K562 (cell line): ENCODE data around the gene TFF1. TPM values are rescaled to one million over a fixed set of nuclear protein-coding genes. Genes with fewer than 3 reads are reported as not detected.

Experiments
- ATAC-seq: fragments of 200-7000 bp; cut with Tn5 transposase; 3 replicates; pipeline ENCODE4 v1.9.1; 2020; ENCODE audit warnings: moderate library complexity
- BruUV-seq: library from RNA; stranded (reverse); fragments of 400-500 nt; replicated peaks from 2 replicates; lab custom pipeline; 2021; lab: Mats Ljungman, UMichigan
- CTCF ChIA-PET: fragments of 300-600 bp; formaldehyde crosslinking; extraction: SDS; loops from one replicate; lab custom pipeline; 2021; ENCODE audit warnings: low intra/inter-chr PET ratio; lab: Yijun Ruan, JAX
- POLR2A ChIA-PET: fragments of 300-600, 350-650 bp; sonication (Branson Sonifier 250); formaldehyde crosslinking; extraction: SDS; loops from one replicate; lab custom pipeline; 2021; ENCODE audit warnings: antibody characterized with exemption, inconsistent platforms; lab: Yijun Ruan, JAX
- DNase-seq, 4 experiments: peaks; one replicate each; pipeline versions ENCODE4 v3.0.0 to v3.0.0-alpha.2; 2011 to 2018; ENCODE audit warnings: low spot score in 3 of 4, mixed read lengths in 3 of 4; ENCODE audit errors: extremely low read depth in 1 of 4
- FAIRE-seq: peaks from 2 replicates; lab custom pipeline; 2011; peaks lifted over from hg19 to GRCh38; lab: Jason Lieb, UNC
- H2AFZ ChIP-seq: 2 replicates; pipeline ENCODE4 v1.6.0; 2011; ENCODE audit warnings: low read depth, low read length, control low read depth, inconsistent platforms
- H3K27ac ChIP-seq: fragments of 200-600 bp; 3 replicates; pipeline ENCODE4 v1.8.0; 2011; ENCODE audit warnings: low read depth, mild to moderate bottlenecking, control low read depth, inconsistent platforms, low read length, moderate library complexity, mixed read lengths; ENCODE audit errors: extremely low read depth
- H3K27me3 ChIP-seq, 2 experiments: fragments of 300-600 bp in 1 of 2; 2 replicates in 1 of 2; 3 replicates in 1 of 2; pipeline versions ENCODE4 v1.6.0 to v1.8.0; 2011; ENCODE audit warnings: inconsistent platforms in 2 of 2, low read length in 2 of 2, mild to moderate bottlenecking in 1 of 2, mixed read lengths in 1 of 2, moderate library complexity in 1 of 2; ENCODE audit not compliant: control insufficient read depth in 2 of 2, insufficient read depth in 2 of 2
- H3K36me3 ChIP-seq: fragments of 300-600 bp; 3 replicates; pipeline ENCODE4 v1.8.0; 2011; ENCODE audit warnings: mild to moderate bottlenecking, low read length, inconsistent platforms; ENCODE audit not compliant: control insufficient read depth, insufficient read depth
- H3K4me1 ChIP-seq, 2 experiments: fragments of 200-600 bp in 1 of 2; replicated peaks in 1 of 2; 2 replicates in 1 of 2; 3 replicates in 1 of 2; pipeline versions ENCODE4 v1.5.1 to v1.8.0; 2011; ENCODE audit warnings: inconsistent platforms in 2 of 2, low read length in 2 of 2, mild to moderate bottlenecking in 1 of 2, mixed read lengths in 1 of 2, moderate library complexity in 1 of 2; ENCODE audit not compliant: control insufficient read depth in 2 of 2, insufficient read depth in 2 of 2
- H3K4me2 ChIP-seq: 2 replicates; pipeline ENCODE4 v1.6.1; 2011; ENCODE audit warnings: low read length, control low read depth, inconsistent platforms, mixed read lengths; ENCODE audit not compliant: insufficient read depth
- H3K4me3 ChIP-seq: fragments of 200-600 bp; sonication (generic), shearing (Covaris generic); 2 replicates; pipeline ENCODE4 v1.5.1; 2016; ENCODE audit warnings: control low read depth, inconsistent platforms
- H3K79me2 ChIP-seq: fragments of 200-600 bp; 3 replicates; pipeline ENCODE4 v1.8.0; 2011; ENCODE audit warnings: low read length, inconsistent platforms; ENCODE audit not compliant: control insufficient read depth, insufficient read depth
- H3K9ac ChIP-seq, 2 experiments: 2 replicates each; pipeline versions ENCODE4 v1.6.0 to v1.6.1; 2011; ENCODE audit warnings: low read depth in 2 of 2, low read length in 2 of 2, control low read depth in 1 of 2, inconsistent platforms in 1 of 2, mild to moderate bottlenecking in 1 of 2, mixed read lengths in 1 of 2; ENCODE audit not compliant: insufficient read depth in 1 of 2
- H3K9me1 ChIP-seq: one replicate; pipeline ENCODE4 v1.6.0; 2011; ENCODE audit warnings: inconsistent platforms, mild to moderate bottlenecking, low read length, moderate library complexity; ENCODE audit not compliant: control insufficient read depth, insufficient read depth
- H3K9me3 ChIP-seq: replicated peaks from 2 replicates; pipeline ENCODE4 v1.5.1; 2011; ENCODE audit warnings: low read depth, low read length, inconsistent platforms; ENCODE audit not compliant: control insufficient read depth, insufficient read depth
- H4K20me1 ChIP-seq: replicated peaks from 2 replicates; pipeline ENCODE4 v1.6.1; 2011; ENCODE audit warnings: low read length, inconsistent platforms, mixed read lengths; ENCODE audit not compliant: control insufficient read depth, insufficient read depth
- ATF3 ChIP-seq, 2 experiments: fragments of 450-650 bp in 1 of 2; sonication (generic) in 1 of 2; formaldehyde crosslinking in 1 of 2; IDR thresholded peaks in 1 of 2; conservative IDR thresholded peaks in 1 of 2; 2 replicates each; pipeline versions ENCODE4 v1.6.1 to v1.8.1; 2016 to 2023; ENCODE audit warnings: mild to moderate bottlenecking in 2 of 2, moderate library complexity in 2 of 2, inconsistent platforms in 1 of 2, missing genetic modification reagents in 1 of 2
- CEBPB ChIP-seq: fragments of 450-650 bp; IDR thresholded peaks from 2 replicates; pipeline ENCODE4 v1.6.1; 2016; ENCODE audit warnings: missing genetic modification characterization, missing compliant biosample characterization
- CEBPG ChIP-seq, 3 experiments: fragments of 200-800 bp in 1 of 3; sonication (Bioruptor generic) in 1 of 3; sonication (generic) in 1 of 3; formaldehyde crosslinking in 1 of 3; IDR thresholded peaks in 2 of 3; conservative IDR thresholded peaks in 1 of 3; 2 replicates each; pipeline versions ENCODE4 v1.6.1 to v1.8.0; 2016 to 2022; ENCODE audit warnings: missing compliant biosample characterization in 2 of 3, missing genetic modification characterization in 2 of 3, mild to moderate bottlenecking in 1 of 3, missing genetic modification reagents in 1 of 3
- EGR1 ChIP-seq: fragments of 450-650 bp; conservative IDR thresholded peaks from 2 replicates; pipeline ENCODE4 v1.6.1; 2017; ENCODE audit warnings: mild to moderate bottlenecking
- HMBOX1 ChIP-seq: sonication (generic); IDR thresholded peaks from 2 replicates; pipeline ENCODE4 v1.6.1; 2016
- MCM2 ChIP-seq: fragments of 450-650 bp; IDR thresholded peaks from 2 replicates; pipeline ENCODE4 v1.6.1; 2017; ENCODE audit warnings: low read depth, mild to moderate bottlenecking
- MTA1 ChIP-seq: fragments of 450-650 bp; IDR thresholded peaks from 2 replicates; pipeline ENCODE4 v1.6.1; 2017; ENCODE audit warnings: borderline replicate concordance
- PRMT5 ChIP-seq: sonication (generic); formaldehyde crosslinking; IDR thresholded peaks from 2 replicates; pipeline ENCODE4 v1.5.0; 2020; ENCODE audit warnings: missing genetic modification reagents
- PTTG1 ChIP-seq: fragments of 450-650 bp; IDR thresholded peaks from 2 replicates; pipeline ENCODE4 v1.6.1; 2016; ENCODE audit warnings: low read depth, mild to moderate bottlenecking, missing genetic modification characterization, missing compliant biosample characterization
- RAD51 ChIP-seq: fragments of 450-650 bp; IDR thresholded peaks from 2 replicates; pipeline ENCODE4 v1.7.1; 2016; ENCODE audit warnings: low read depth, mild to moderate bottlenecking, borderline replicate concordance
- TBL1XR1 ChIP-seq, 2 experiments: IDR thresholded peaks; 2 replicates each; pipeline ENCODE4 v1.6.1; 2012; ENCODE audit warnings: improper control_type of control experiment in 2 of 2, low read length in 2 of 2, mild to moderate bottlenecking in 1 of 2
- USF2 ChIP-seq: sonication (generic); formaldehyde crosslinking; IDR thresholded peaks from 2 replicates; pipeline ENCODE4 v1.5.0; 2020; ENCODE audit warnings: missing genetic modification reagents
- ZNF695 ChIP-seq: fragments of 450-650 bp; formaldehyde crosslinking; IDR thresholded peaks from 2 replicates; pipeline ENCODE4 v1.4.0; 2020; ENCODE audit warnings: mild to moderate bottlenecking, moderate library complexity
- ZNF75A ChIP-seq: fragments of 450-650 bp; formaldehyde crosslinking; IDR thresholded peaks from 2 replicates; pipeline ENCODE4 v1.4.0; 2020; ENCODE audit warnings: mild to moderate bottlenecking
- WGBS: fragments of 100-300 bp; shearing (Covaris generic); methylation state at CpG from one replicate; pipeline ENCODE4 v1.1.6; 2016; ENCODE audit warnings: low coverage, mixed read lengths; ENCODE audit not compliant: insufficient coverage; ENCODE audit errors: missing lambda C conversion rate; 5-methylcytosine and 5-hydroxymethylcytosine counted together
- in situ Hi-C: fragments of 300-500 bp; cut with MboI; formaldehyde crosslinking; loops from 4 replicates; pipeline ENCODE4 v1.15.0; 2018; ENCODE audit warnings: inconsistent platforms, mixed read lengths
- intact Hi-C: fragments of 100-400 bp; cut with micrococcal nuclease; formaldehyde crosslinking; loops from 2 replicates; pipeline ENCODE4 v1.14.2; 2022
- polyA plus RNA-seq, 8 experiments: library from polyadenylated mRNA; depleted of rRNA in 4 of 8; stranded (reverse) in 5 of 8; unstranded in 3 of 8; fragments of >200 nt; fragmentation: Nextera tagmentation in 2 of 8; fragmentation: Illumina TruSeq in 1 of 8; extraction: Ambion mirVana in 2 of 8; extraction: Trizol in 1 of 8; gene quantifications; 2 replicates each; pipeline versions ENCODE4 v1.2.1 to v1.2.3, GENCODE V29; 2011 to 2014; ENCODE audit warnings: inconsistent platforms in 1 of 8, missing spikeins in 1 of 8
- total RNA-seq, 7 experiments: library from RNA; depleted of rRNA in 6 of 7; stranded (reverse); fragments of >200 nt in 6 of 7; fragmentation: Illumina TruSeq in 2 of 7; extraction: Trizol in 2 of 7; gene quantifications; 2 replicates each; pipeline versions ENCODE4 v1.2.1 to v1.2.3, GENCODE V29; 2011 to 2021; ENCODE audit warnings: low replicate concordance in 1 of 7
- TF ChIP-seq, protein P1 (sequence below): sonication (generic); formaldehyde crosslinking; IDR thresholded peaks from 2 replicates; pipeline ENCODE4 v1.8.1; 2022; ENCODE audit warnings: missing genetic modification reagents
- TF ChIP-seq, protein P2 (sequence below): fragments of 250-450 bp; sonication (Bioruptor Pico); IDR thresholded peaks from 2 replicates; pipeline ENCODE4 v1.4.0; 2020; ENCODE audit warnings: mild to moderate bottlenecking, moderate library complexity

Gene TFF1
- total and polyA plus RNA-seq, 9 of the 15 experiments (the other 6 are each of a cell fraction or from before 2014, with no cell fraction given): 0.31 TPM; not detected in 8

DNA sequence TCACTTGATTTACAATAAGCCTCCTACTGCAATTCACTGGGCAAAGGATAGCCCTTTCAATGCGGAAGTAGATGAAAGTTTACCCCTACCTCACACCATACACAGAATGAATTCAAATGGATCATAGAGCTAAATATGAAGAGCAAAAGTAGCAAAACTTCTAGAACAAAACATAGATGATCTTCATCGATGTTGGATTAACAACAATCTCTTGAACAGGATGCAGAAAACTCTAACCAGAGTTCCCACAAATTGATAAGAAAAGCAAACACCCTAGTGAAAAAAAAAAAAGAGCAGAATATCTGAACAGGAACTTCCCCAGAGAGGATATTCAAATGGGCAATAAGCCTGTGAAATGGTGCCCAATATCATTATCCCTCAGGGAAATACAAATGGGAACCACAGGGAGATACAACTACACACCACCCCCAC, 35.5 kb upstream of the TFF1 start (continued):
- TF ChIP-seq USF2 (CRISPR knock-in tag) (no peak), TBL1XR1 (IDR thresholded peaks at IDR 0.05; ENCODE audit: low read length in 2 of 2) (no peak), HMBOX1 (0 out of 2 replicates have a peak, but pooled peaks have one; percentile 23), ZNF695 (CRISPR knock-in tag) (no peak), PRMT5 (CRISPR knock-in tag) (no peak), PTTG1 (tag) (no peak)

- in situ Hi-C loops (no loop called here), intact Hi-C loops (no loop called here)
- Histone ChIP-seq H3K36me3 (no peaks in the 10 kb centered on the region), H3K9ac (no peak overlapping the region), H2AFZ (no peak overlapping the region), H4K20me1 (no peaks in the 10 kb centered on the region), H3K4me1 (peaks cover 41 to 48% of the 10 kb centered on the region in 2 experiments), H3K27me3 (no peaks in the 10 kb centered on the region), H3K4me3 (no peak overlapping the region), H3K79me2 (no peaks in the 10 kb centered on the region), H3K4me2 (no peak overlapping the region), H3K27ac (no peak overlapping the region), H3K9me3 (no peaks in the 10 kb centered on the region), H3K9me1 (no peaks in the 10 kb centered on the region)
- 11% methylated on average over 2 of the region's 3 CpGs for WGBS
- CTCF ChIA-PET: no interaction called here
- TF ChIP-seq, protein P1, sequence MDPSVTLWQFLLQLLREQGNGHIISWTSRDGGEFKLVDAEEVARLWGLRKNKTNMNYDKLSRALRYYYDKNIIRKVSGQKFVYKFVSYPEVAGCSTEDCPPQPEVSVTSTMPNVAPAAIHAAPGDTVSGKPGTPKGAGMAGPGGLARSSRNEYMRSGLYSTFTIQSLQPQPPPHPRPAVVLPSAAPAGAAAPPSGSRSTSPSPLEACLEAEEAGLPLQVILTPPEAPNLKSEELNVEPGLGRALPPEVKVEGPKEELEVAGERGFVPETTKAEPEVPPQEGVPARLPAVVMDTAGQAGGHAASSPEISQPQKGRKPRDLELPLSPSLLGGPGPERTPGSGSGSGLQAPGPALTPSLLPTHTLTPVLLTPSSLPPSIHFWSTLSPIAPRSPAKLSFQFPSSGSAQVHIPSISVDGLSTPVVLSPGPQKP: no peak
- TF ChIP-seq ATF3 (IDR thresholded peaks at IDR 0.05) (peak; percentile 86), ATF3 (CRISPR knock-in tag; conservative IDR thresholded peaks at IDR 0.05) (no peak), CEBPG (CRISPR knock-in tag; IDR thresholded peaks at IDR 0.05) (peak; percentile 55; the same call in 1 of the 2 replicates), CEBPG (tag; conservative IDR thresholded peaks at IDR 0.05 in 1 of 2, IDR thresholded peaks at IDR 0.05 in 1 of 2) (peak; percentile 44 to 61; a peak in 3 of 4 replicates), ZNF75A (CRISPR knock-in tag) (no peak), MTA1 (no peak), MCM2 (no peak), CEBPB (tag) (peak; percentile 28; the same call in 1 of the 2 replicates), RAD51 (no peak), EGR1 (no peak)
- TF ChIP-seq, protein P2, sequence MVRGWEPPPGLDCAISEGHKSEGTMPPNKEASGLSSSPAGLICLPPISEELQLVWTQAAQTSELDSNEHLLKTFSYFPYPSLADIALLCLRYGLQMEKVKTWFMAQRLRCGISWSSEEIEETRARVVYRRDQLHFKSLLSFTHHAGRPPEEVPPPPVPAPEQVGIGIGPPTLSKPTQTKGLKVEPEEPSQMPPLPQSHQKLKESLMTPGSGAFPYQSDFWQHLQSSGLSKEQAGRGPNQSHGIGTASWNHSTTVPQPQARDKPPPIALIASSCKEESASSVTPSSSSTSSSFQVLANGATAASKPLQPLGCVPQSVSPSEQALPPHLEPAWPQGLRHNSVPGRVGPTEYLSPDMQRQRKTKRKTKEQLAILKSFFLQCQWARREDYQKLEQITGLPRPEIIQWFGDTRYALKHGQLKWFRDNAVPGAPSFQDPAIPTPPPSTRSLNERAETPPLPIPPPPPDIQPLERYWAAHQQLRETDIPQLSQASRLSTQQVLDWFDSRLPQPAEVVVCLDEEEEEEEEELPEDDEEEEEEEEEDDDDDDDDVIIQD (CRISPR knock-in tag): no peak
- POLR2A ChIA-PET: interaction anchor here (0.7 kb wide), 1 partner anchor 499 kb away, joined by 3 read pairs; no protein-coding TSS in a partner anchor
- no peak for FAIRE-seq
- ATAC-seq: no peak
- no TSS peak for BruUV-seq
- no peak for DNase-seq
Measured at GRCh38 chr21:42401154-42401553, 34.8 kb upstream of the TFF1 start.
